ENCODE measurements around the gene TNFRSF12A.

TNFRSF12A gene

GRCh38 chr16:3012828-3013420 lies 7.2 kb upstream of the TNFRSF12A start, which contains the start of gene CLDN9:
Gene CLDN9, plus strand, starts transcription at chr16:3012923. Its CDS starts 440 bp downstream, at chr16:3013363.
- FAIRE-seq, result no peak

GRCh38 chr16:3013491-3013951 lies 6.6 kb upstream of the TNFRSF12A start:
- FAIRE-seq, result no peak

- FAIRE-seq, result no peak
These were observed 6.0 kb upstream of the TNFRSF12A start for GRCh38 chr16:3013998-3014690.

GRCh38 chr16:3014971-3015370 lies 5.2 kb upstream of the TNFRSF12A start:
- FAIRE-seq, result no peak

- no peak for FAIRE-seq
These were observed 4.2 kb upstream of the TNFRSF12A start for GRCh38 chr16:3015865-3016521.

GRCh38 chr16:3017344-3017743 lies 2.8 kb upstream of the TNFRSF12A start:
- no peak for FAIRE-seq

GRCh38 chr16:3017794-3018506 lies 2.2 kb upstream of the TNFRSF12A start, which contains the start of gene CLDN6:
Gene CLDN6, minus strand, starts transcription at chr16:3018183. Its CDS starts 2,162 bp downstream, at chr16:3016021.
- FAIRE-seq, result no peak

- FAIRE-seq, result no peak
These were observed 448 bp upstream of the TNFRSF12A start for GRCh38 chr16:3019594-3020246.

GRCh38 chr16:3020604-3021448 lies 658 bp downstream of the TNFRSF12A start:
- FAIRE-seq, result no peak

GRCh38 chr16:3021449-3022207 lies 1.5 kb downstream of the TNFRSF12A start:
- FAIRE-seq, result peak; percentile 85

- FAIRE-seq, result peak; percentile 71
These were observed 2.1 kb downstream of the TNFRSF12A start for GRCh38 chr16:3022208-3022683.

GRCh38 chr16:3022684-3023414 lies 2.7 kb downstream of the TNFRSF12A start:
- FAIRE-seq, result no peak

- peak; percentile 9 for FAIRE-seq
These were observed 3.2 kb downstream of the TNFRSF12A start for GRCh38 chr16:3023415-3023668.

- peak; percentile 91 for FAIRE-seq
These were observed 3.7 kb downstream of the TNFRSF12A start, which contains the start of the genes HCFC1R1 and THOC6 for GRCh38 chr16:3023669-3024478. Gene HCFC1R1, minus strand, starts transcription at chr16:3023942. Its CDS starts 1 bp downstream, at chr16:3023941. Gene THOC6, plus strand, starts transcription at chr16:3024035. Its CDS starts 292 bp downstream, at chr16:3024327.

GRCh38 chr16:3025032-3026002 lies 5.1 kb downstream of the TNFRSF12A start:
- no peak for FAIRE-seq

GRCh38 chr16:3026003-3026378 lies 5.8 kb downstream of the TNFRSF12A start:
- FAIRE-seq, result no peak

- FAIRE-seq, result no peak
These were observed 6.7 kb downstream of the TNFRSF12A start for GRCh38 chr16:3026609-3027488.
